HepG2 (cell line): Measurements from ENCODE around the gene GPR33. TPM values are rescaled to one million over a fixed set of nuclear protein-coding genes. Genes with fewer than 3 reads are reported as not detected.
A peak's percentile ranks its signal among the peaks of the same experiment; 100 is the strongest.

Experiments
- BORCS8-MEF2B ChIP-seq: sonication (generic); formaldehyde crosslinking; IDR thresholded peaks from 2 replicates; pipeline ENCODE4 v1.8.0; 2022; ENCODE audit warnings: mild to moderate bottlenecking, missing genetic modification reagents
- CEBPB ChIP-seq: IDR thresholded peaks from 2 replicates; pipeline ENCODE4 v1.6.1; 2011; ENCODE audit warnings: low read depth, low read length, improper control_type of control experiment, borderline replicate concordance
- CERS6 ChIP-seq: sonication (generic); formaldehyde crosslinking; IDR thresholded peaks from 2 replicates; pipeline ENCODE4 v1.5.0; 2020; ENCODE audit warnings: missing genetic modification reagents
- EHMT2 ChIP-seq: fragments of 200-600 bp; sonication (generic); IDR thresholded peaks from 2 replicates; pipeline ENCODE4 v1.7.0; 2017; ENCODE audit warnings: antibody characterized with exemption, low read depth, low read length, borderline replicate concordance
- HCFC1 ChIP-seq: fragments of 150-350 bp; IDR thresholded peaks from 2 replicates; pipeline ENCODE4 v1.6.1; 2014; ENCODE audit warnings: low read depth, low read length
- HHEX ChIP-seq: IDR thresholded peaks from 2 replicates; pipeline ENCODE4 v1.6.1; 2016; ENCODE audit warnings: control low read depth
- IRF9 ChIP-seq: sonication (generic); formaldehyde crosslinking; IDR thresholded peaks from 2 replicates; pipeline ENCODE4 v1.8.0; 2022; ENCODE audit warnings: missing genetic modification reagents, mild to moderate bottlenecking, borderline replicate concordance
- JUND ChIP-seq: sonication (generic); formaldehyde crosslinking; IDR thresholded peaks from 2 replicates; pipeline ENCODE4 v1.8.0; 2022; ENCODE audit warnings: mild to moderate bottlenecking, missing genetic modification reagents
- KMT2B ChIP-seq: IDR thresholded peaks from 2 replicates; pipeline ENCODE4 v1.6.1; 2016; ENCODE audit warnings: missing genetic modification reagents, missing compliant biosample characterization
- MAFF ChIP-seq: IDR thresholded peaks from 2 replicates; pipeline ENCODE4 v1.6.1; 2011; ENCODE audit warnings: low read depth, low read length, improper control_type of control experiment
- MTA1 ChIP-seq: sonication (generic); formaldehyde crosslinking; IDR thresholded peaks from 2 replicates; pipeline ENCODE4 v1.4.0; 2020; ENCODE audit warnings: missing genetic modification reagents, mild to moderate bottlenecking, borderline replicate concordance
- NFATC3 ChIP-seq: sonication (generic); formaldehyde crosslinking; IDR thresholded peaks from 2 replicates; pipeline ENCODE4 v1.5.1; 2020; ENCODE audit warnings: mild to moderate bottlenecking, missing genetic modification reagents
- NFE2 ChIP-seq: sonication (generic); formaldehyde crosslinking; IDR thresholded peaks from 2 replicates; pipeline ENCODE4 v1.4.0; 2020; ENCODE audit warnings: missing genetic modification reagents
- RCOR2 ChIP-seq: IDR thresholded peaks from 2 replicates; pipeline ENCODE4 v1.6.1; 2016; ENCODE audit warnings: missing biosample characterization, missing genetic modification reagents
- SALL2 ChIP-seq: sonication (generic); formaldehyde crosslinking; IDR thresholded peaks from 2 replicates; pipeline ENCODE4 v1.8.1; 2023; ENCODE audit warnings: mild to moderate bottlenecking, missing genetic modification reagents, inconsistent platforms
- SOX6 ChIP-seq, 2 experiments: fragments of 450-650 bp in 1 of 2; sonication (generic) in 1 of 2; formaldehyde crosslinking in 1 of 2; IDR thresholded peaks; 2 replicates each; pipeline versions ENCODE4 v1.4.0 to v1.6.1; 2017 to 2020; ENCODE audit warnings: antibody characterized with exemption in 1 of 2, mild to moderate bottlenecking in 1 of 2, missing genetic modification reagents in 1 of 2
- TBX3 ChIP-seq: fragments of 450-650 bp; IDR thresholded peaks from 2 replicates; pipeline ENCODE4 v1.6.1; 2017; ENCODE audit warnings: antibody characterized with exemption, mild to moderate bottlenecking, inconsistent platforms, borderline replicate concordance
- ZBTB20 ChIP-seq: sonication (generic); formaldehyde crosslinking; IDR thresholded peaks from 2 replicates; pipeline ENCODE4 v1.8.1; 2023; ENCODE audit warnings: missing genetic modification reagents, low read depth, mild to moderate bottlenecking, borderline replicate concordance
- ZNF263 ChIP-seq: sonication (generic); formaldehyde crosslinking; IDR thresholded peaks from 2 replicates; pipeline ENCODE4 v1.4.0; 2020; ENCODE audit warnings: missing genetic modification reagents
- ZNF280D ChIP-seq: sonication (generic); formaldehyde crosslinking; IDR thresholded peaks from 2 replicates; pipeline ENCODE4 v1.5.1; 2020; ENCODE audit warnings: mild to moderate bottlenecking, missing genetic modification reagents
- ZNF333 ChIP-seq: sonication (generic); formaldehyde crosslinking; IDR thresholded peaks from 2 replicates; pipeline ENCODE4 v1.4.0; 2020; ENCODE audit warnings: mild to moderate bottlenecking, missing genetic modification reagents, borderline replicate concordance
- ZNF44 ChIP-seq: sonication (generic); formaldehyde crosslinking; IDR thresholded peaks from 2 replicates; pipeline ENCODE4 v1.5.1; 2020; ENCODE audit warnings: mild to moderate bottlenecking, missing genetic modification reagents
- ZNF580 ChIP-seq: IDR thresholded peaks from 2 replicates; pipeline ENCODE4 v1.6.1; 2016; ENCODE audit warnings: low read depth, borderline replicate concordance
- ZNF768 ChIP-seq: sonication (generic); formaldehyde crosslinking; IDR thresholded peaks from 2 replicates; pipeline ENCODE4 v1.4.0; 2020; ENCODE audit warnings: missing genetic modification reagents
- polyA plus RNA-seq, 8 experiments: library from polyadenylated mRNA; depleted of rRNA in 3 of 8; stranded (reverse) in 7 of 8; unstranded in 1 of 8; fragments of >200 nt; fragmentation: Illumina TruSeq in 4 of 8; extraction: Trizol in 4 of 8; gene quantifications; 2 replicates each; pipeline versions ENCODE4 v1.2.1 to v1.2.3, GENCODE V29; 2011 to 2016; ENCODE audit warnings: low read depth in 4 of 8, missing spikeins in 1 of 8, mixed read lengths in 1 of 8; ENCODE audit not compliant: insufficient read depth in 1 of 8
- total RNA-seq, 5 experiments: library from RNA; depleted of rRNA; stranded (reverse); fragments of >200 nt; fragmentation: Illumina TruSeq; extraction: Trizol; gene quantifications; 2 replicates each; pipeline ENCODE4 v1.2.3, GENCODE V29; 2016; ENCODE audit warnings: low read depth in 1 of 5

Gene GPR33
- total and polyA plus RNA-seq, 2 of the 13 experiments (the other 11 are each of a cell fraction or from before 2014, with no cell fraction given), result not detected

GRCh38 chr14:31457665-31458659, 29.9 kb downstream of the GPR33 start (continued):
- TF ChIP-seq ZNF263 (CRISPR knock-in tag), result no peak; the same call in 1 of the 2 replicates
- TF ChIP-seq RCOR2 (CRISPR knock-in tag), result peak; percentile 48; the same call in 1 of the 2 replicates
- peak; percentile 97; the same call in 1 of the 2 replicates for TF ChIP-seq ZBTB20 (CRISPR knock-in tag)
- no peak for TF ChIP-seq CERS6 (CRISPR knock-in tag)
- no peak; the same call in 1 of the 2 replicates for TF ChIP-seq EHMT2
- peak; percentile 96 for TF ChIP-seq CEBPB
- TF ChIP-seq HHEX (CRISPR knock-in tag), result no peak
- no peak for TF ChIP-seq ZNF333
- no peak for TF ChIP-seq NFATC3 (CRISPR knock-in tag)
- TF ChIP-seq MTA1 (CRISPR knock-in tag), result no peak
- no peak for TF ChIP-seq ZNF768 (CRISPR knock-in tag)
- peak; percentile 28; the same call in 1 of the 2 replicates for TF ChIP-seq MAFF
- TF ChIP-seq NFE2 (CRISPR knock-in tag), result no peak
- TF ChIP-seq ZNF580 (CRISPR knock-in tag), result 0 out of 2 replicates have a peak, but pooled peaks have one; percentile 71
- no peak for TF ChIP-seq HCFC1
- no peak for TF ChIP-seq SOX6 (IDR thresholded peaks at IDR 0.05)
- peak; percentile 95 for TF ChIP-seq SOX6 (CRISPR knock-in tag; IDR thresholded peaks at IDR 0.05)
- no peak for TF ChIP-seq IRF9 (CRISPR knock-in tag)
- TF ChIP-seq ZNF44 (CRISPR knock-in tag), result no peak
- TF ChIP-seq KMT2B, result peak; percentile 58; the same call in 1 of the 2 replicates
- peak; percentile 70 for TF ChIP-seq JUND
- TF ChIP-seq SALL2 (CRISPR knock-in tag), result no peak; the same call in 1 of the 2 replicates
- TF ChIP-seq TBX3, result peak; percentile 80; the same call in 1 of the 2 replicates
- 0 out of 2 replicates have a peak, but pooled peaks have one; percentile 89 for TF ChIP-seq ZNF280D (CRISPR knock-in tag)
- TF ChIP-seq BORCS8-MEF2B (CRISPR knock-in tag), result no peak
